MCF 10A (cell line): Measurements from ENCODE around the gene AUH. TPM values are rescaled to one million over a fixed set of nuclear protein-coding genes. Genes with fewer than 3 reads are reported as not detected.

Source experiments
- Bru-seq: library from RNA; stranded (reverse); fragments of 400-500 nt; gene quantifications from one replicate; lab custom pipeline; 2021; lab: Mats Ljungman, UMichigan
- BruChase-seq, 2 experiments: library from RNA; stranded (reverse); fragments of 400-500 nt; gene quantifications; one replicate each; lab custom pipeline; 2021; lab: Mats Ljungman, UMichigan
- BruUV-seq: library from RNA; stranded (reverse); fragments of 400-500 nt; replicated peaks from 2 replicates; lab custom pipeline; 2021; lab: Mats Ljungman, UMichigan
- CTCF ChIA-PET: fragments of 300-600 bp; sonication (Branson Sonifier 250); formaldehyde crosslinking; extraction: SDS; loops from one replicate; lab custom pipeline; 2021; ENCODE audit warnings: antibody characterized with exemption, inconsistent platforms; lab: Yijun Ruan, JAX
- POLR2A ChIA-PET: fragments of 300-600, 350-650 bp; sonication (Branson Sonifier 250); formaldehyde crosslinking; extraction: SDS; loops from one replicate; lab custom pipeline; 2020; ENCODE audit warnings: antibody characterized with exemption, inconsistent platforms; lab: Yijun Ruan, JAX
- DNase-seq: peaks from one replicate; pipeline ENCODE4 v3.0.0-alpha.2; 2018; ENCODE audit not compliant: unreplicated experiment
- H3K27ac Mint-ChIP-seq: one replicate; pipeline ENCODE4 v1.8.0; 2022; ENCODE audit warnings: mild to moderate bottlenecking, low read depth, mixed read lengths; ENCODE audit not compliant: unreplicated experiment
- H3K27me3 Mint-ChIP-seq: one replicate; pipeline ENCODE4 v1.8.0; 2022; ENCODE audit warnings: mixed read lengths; ENCODE audit not compliant: insufficient read depth, unreplicated experiment
- H3K36me3 Mint-ChIP-seq: one replicate; pipeline ENCODE4 v1.8.0; 2022; ENCODE audit warnings: mild to moderate bottlenecking, moderate library complexity, mixed read lengths; ENCODE audit not compliant: insufficient read depth, unreplicated experiment
- H3K4me1 Mint-ChIP-seq: one replicate; pipeline ENCODE4 v1.8.0; 2022; ENCODE audit warnings: mixed read lengths; ENCODE audit not compliant: insufficient read depth, unreplicated experiment
- H3K4me3 Mint-ChIP-seq: one replicate; pipeline ENCODE4 v1.8.0; 2022; ENCODE audit warnings: mild to moderate bottlenecking, moderate library complexity, mixed read lengths; ENCODE audit not compliant: unreplicated experiment
- H3K9me3 Mint-ChIP-seq: one replicate; pipeline ENCODE4 v1.8.0; 2022; ENCODE audit warnings: mixed read lengths; ENCODE audit not compliant: unreplicated experiment
- intact Hi-C: fragments of 100-400 bp; cut with micrococcal nuclease; formaldehyde crosslinking; loops from 2 replicates; pipeline ENCODE4 v1.14.1; 2022
- long read RNA-seq: library from polyadenylated mRNA; stranded (forward); transcript quantifications from one replicate; pipeline ENCODE4 v2.0.0, GENCODE V29; 2022
- total RNA-seq: library from RNA; stranded (reverse); gene quantifications from 2 replicates; pipeline ENCODE4 v1.2.3, GENCODE V29; 2022
- TF ChIP-seq, protein P1 (sequence below): fragments of 200-600 bp; IDR thresholded peaks from one replicate; pipeline ENCODE4 v1.8.0; 2022; ENCODE audit warnings: antibody characterized with exemption, mild to moderate bottlenecking; ENCODE audit not compliant: unreplicated experiment

AUH gene, protein sequence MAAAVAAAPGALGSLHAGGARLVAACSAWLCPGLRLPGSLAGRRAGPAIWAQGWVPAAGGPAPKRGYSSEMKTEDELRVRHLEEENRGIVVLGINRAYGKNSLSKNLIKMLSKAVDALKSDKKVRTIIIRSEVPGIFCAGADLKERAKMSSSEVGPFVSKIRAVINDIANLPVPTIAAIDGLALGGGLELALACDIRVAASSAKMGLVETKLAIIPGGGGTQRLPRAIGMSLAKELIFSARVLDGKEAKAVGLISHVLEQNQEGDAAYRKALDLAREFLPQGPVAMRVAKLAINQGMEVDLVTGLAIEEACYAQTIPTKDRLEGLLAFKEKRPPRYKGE
- total RNA-seq: 16.1 and 20.9 TPM in 2 replicates
- Bru-seq, nascent RNA: percentile 80 among the genes with signal in this experiment
- percentile 75 among the genes with signal in this experiment for BruChase-seq, experiment 1, labeled RNA remaining after a 6-hour chase
- BruChase-seq, experiment 2, labeled RNA remaining after a 2-hour chase: percentile 78 among the genes with signal in this experiment
- long read RNA-seq, transcript AUH-202 (10 exons, 1,577 nt): major isoform, 17 of 40 reads
- long read RNA-seq, partial matches to known transcripts: 1 of 40 reads
- long read RNA-seq, other reads (novel, unspliced or antisense): 21 of 40 reads

DNA sequence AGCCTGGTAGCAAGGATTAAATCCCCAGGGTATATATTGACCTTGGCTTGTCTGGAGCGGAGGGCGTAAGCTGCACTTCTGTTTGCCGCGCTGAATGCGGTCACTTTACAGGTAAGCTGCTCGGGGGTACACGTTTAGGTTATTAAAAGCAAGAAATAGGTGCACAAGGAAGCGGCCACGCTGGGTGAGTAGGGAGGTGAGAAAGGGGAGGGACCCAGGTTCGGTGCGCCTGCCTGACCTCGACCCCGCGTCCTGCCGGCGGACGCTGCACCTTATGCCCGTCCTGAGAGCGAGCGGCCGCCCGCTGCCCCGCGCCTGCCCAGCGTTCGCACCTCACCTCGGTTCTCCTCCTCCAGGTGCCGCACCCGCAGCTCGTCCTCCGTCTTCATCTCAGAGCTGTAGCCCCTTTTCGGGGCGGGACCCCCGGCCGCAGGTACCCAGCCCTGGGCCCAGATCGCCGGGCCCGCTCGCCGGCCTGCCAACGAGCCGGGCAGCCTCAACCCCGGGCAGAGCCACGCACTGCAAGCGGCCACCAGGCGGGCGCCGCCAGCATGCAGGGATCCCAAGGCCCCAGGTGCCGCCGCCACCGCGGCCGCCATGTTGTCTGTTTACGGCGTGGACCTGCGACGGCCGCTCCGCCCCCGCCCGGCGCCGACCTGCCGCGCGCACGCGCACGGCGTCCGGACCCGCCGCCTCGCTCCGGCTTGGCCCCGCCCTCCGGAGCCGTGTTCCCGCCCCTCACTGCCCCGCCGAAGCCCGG, at the start of gene AUH:
AUH (minus strand) TSS at position 628 of the 760 bp plus-strand sequence; CDS start at position 599, 29 bp downstream.
- Mint-ChIP-seq H3K36me3 (peaks cover 27% of the 10 kb centered on the region), H3K9me3 (no peaks in the 10 kb centered on the region), H3K27me3 (no peaks in the 10 kb centered on the region), H3K27ac (peak within 1 kb of the TSS; percentile 98), H3K4me1 (peaks cover 38% of the 10 kb centered on the region), H3K4me3 (peak within 1 kb of the TSS; percentile 93)
- intact Hi-C loops: loop anchor here (1.0 to 2.0 kb wide), 3 partner anchors 33 to 272 kb away; partner anchors contain the start of gene NFIL3
- BruUV-seq: no TSS peak
- TF ChIP-seq, protein P1, sequence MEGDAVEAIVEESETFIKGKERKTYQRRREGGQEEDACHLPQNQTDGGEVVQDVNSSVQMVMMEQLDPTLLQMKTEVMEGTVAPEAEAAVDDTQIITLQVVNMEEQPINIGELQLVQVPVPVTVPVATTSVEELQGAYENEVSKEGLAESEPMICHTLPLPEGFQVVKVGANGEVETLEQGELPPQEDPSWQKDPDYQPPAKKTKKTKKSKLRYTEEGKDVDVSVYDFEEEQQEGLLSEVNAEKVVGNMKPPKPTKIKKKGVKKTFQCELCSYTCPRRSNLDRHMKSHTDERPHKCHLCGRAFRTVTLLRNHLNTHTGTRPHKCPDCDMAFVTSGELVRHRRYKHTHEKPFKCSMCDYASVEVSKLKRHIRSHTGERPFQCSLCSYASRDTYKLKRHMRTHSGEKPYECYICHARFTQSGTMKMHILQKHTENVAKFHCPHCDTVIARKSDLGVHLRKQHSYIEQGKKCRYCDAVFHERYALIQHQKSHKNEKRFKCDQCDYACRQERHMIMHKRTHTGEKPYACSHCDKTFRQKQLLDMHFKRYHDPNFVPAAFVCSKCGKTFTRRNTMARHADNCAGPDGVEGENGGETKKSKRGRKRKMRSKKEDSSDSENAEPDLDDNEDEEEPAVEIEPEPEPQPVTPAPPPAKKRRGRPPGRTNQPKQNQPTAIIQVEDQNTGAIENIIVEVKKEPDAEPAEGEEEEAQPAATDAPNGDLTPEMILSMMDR: no peak
- DNase-seq: peak; percentile 75
- CTCF ChIA-PET: interaction anchor here (0.5 to 5.3 kb wide), 11 partner anchors 9 to 451 kb away, joined by 3 to 20 read pairs (median 4); no protein-coding TSS in a partner anchor
- POLR2A ChIA-PET: interaction anchor here (0.6 to 8.3 kb wide), 33 partner anchors 14 to 447 kb away, joined by 3 to 124 read pairs (median 4); partner anchors contain the start of gene NFIL3

DNA sequence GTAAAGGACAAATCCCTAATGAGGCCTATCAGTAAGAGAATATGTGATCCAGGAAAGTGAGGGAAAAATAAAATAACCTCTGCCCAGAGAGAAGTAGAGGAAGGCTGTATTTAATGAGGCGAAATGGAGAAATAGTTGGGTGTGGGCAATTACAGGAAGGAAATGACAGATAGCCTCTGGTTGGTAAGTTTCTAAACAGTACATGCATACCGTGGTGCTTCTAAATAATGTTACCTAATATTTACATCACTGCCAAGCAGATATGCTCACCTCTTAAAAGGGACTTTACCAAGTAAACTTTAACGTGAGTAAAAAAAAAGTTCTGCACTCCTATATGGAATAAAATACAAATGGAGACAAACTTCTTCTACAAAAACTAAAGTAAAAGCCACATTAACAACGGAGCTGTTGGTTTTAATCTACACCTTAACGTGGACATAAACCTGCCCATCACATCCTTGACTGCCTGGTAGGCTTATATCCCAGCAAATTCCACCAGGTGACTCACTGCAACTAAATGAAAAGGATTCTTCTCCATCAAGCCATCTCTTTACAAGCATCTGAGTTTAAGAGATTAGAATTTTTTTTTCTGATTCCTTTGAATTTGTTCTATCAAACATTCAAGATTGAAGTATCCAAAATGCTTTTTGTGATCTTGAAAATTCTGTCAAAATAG, 49.5 kb upstream of the AUH start:
- BruUV-seq: no TSS peak
- Mint-ChIP-seq H3K4me1 (peaks cover 43% of the 10 kb centered on the region), H3K27ac (peak overlapping the region; percentile 79), H3K9me3 (no peaks in the 10 kb centered on the region), H3K4me3 (no peak overlapping the region), H3K27me3 (no peaks in the 10 kb centered on the region), H3K36me3 (peaks cover 99% of the 10 kb centered on the region)
- intact Hi-C loops: no loop called here
- peak; percentile 55 for DNase-seq
- TF ChIP-seq, protein P1: no peak
- ChIA-PET CTCF (interaction anchor here (0.6 to 1.6 kb wide), 3 partner anchors 12 to 374 kb away, joined by 3 to 5 read pairs (median 4); no protein-coding TSS in a partner anchor), POLR2A (interaction anchor here (0.6 to 2.6 kb wide), 6 partner anchors 8 to 106 kb away, joined by 3 to 13 read pairs (median 6); no protein-coding TSS in a partner anchor)

DNA sequence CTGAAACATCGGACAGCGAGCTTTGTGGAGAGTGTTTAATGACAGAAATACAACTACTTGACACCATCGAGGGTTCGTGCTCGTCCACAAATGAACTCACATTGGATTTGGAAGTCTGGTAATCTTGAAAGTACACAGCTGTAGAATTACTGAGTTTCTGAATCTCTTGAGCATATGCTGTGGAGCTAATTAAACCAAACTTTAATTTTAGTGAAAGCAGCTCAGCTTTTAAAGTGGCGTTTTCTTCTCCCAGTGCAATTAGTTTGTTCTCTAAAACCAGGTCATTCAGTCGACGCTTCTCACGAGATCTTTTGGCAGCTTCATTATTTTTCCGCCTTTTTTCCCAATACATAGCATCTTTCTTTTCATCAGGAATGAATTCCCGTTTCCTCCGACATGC, 48.4 kb upstream of the AUH start:
- Mint-ChIP-seq H3K4me1 (peaks cover 34% of the 10 kb centered on the region), H3K4me3 (no peak overlapping the region), H3K27me3 (no peaks in the 10 kb centered on the region), H3K36me3 (peaks cover 99% of the 10 kb centered on the region), H3K27ac (peak overlapping the region; percentile 79), H3K9me3 (no peaks in the 10 kb centered on the region)
- TF ChIP-seq, protein P1: no peak
- ChIA-PET POLR2A (interaction anchor here (0.6 to 2.6 kb wide), 6 partner anchors 9 to 350 kb away, joined by 3 to 13 read pairs (median 6); no protein-coding TSS in a partner anchor), CTCF (interaction anchor here (0.8 to 1.6 kb wide), 4 partner anchors 13 to 321 kb away, joined by 3 to 5 read pairs (median 4); no protein-coding TSS in a partner anchor)
- intact Hi-C loops: no loop called here
- no TSS peak for BruUV-seq
- DNase-seq: no peak
